K562 (cell line): ENCODE data around the gene DCUN1D4. TPM values are rescaled to one million over a fixed set of nuclear protein-coding genes. Genes with fewer than 3 reads are reported as not detected.

Experiments used
- ATAC-seq: fragments of 200-7000 bp; cut with Tn5 transposase; 3 replicates; pipeline ENCODE4 v1.9.1; 2020; ENCODE audit warnings: moderate library complexity
- BruUV-seq: library from RNA; stranded (reverse); fragments of 400-500 nt; replicated peaks from 2 replicates; lab custom pipeline; 2021; lab: Mats Ljungman, UMichigan
- CTCF ChIA-PET: fragments of 300-600 bp; formaldehyde crosslinking; extraction: SDS; loops from one replicate; lab custom pipeline; 2021; ENCODE audit warnings: low intra/inter-chr PET ratio; lab: Yijun Ruan, JAX
- POLR2A ChIA-PET: fragments of 300-600, 350-650 bp; sonication (Branson Sonifier 250); formaldehyde crosslinking; extraction: SDS; loops from one replicate; lab custom pipeline; 2021; ENCODE audit warnings: antibody characterized with exemption, inconsistent platforms; lab: Yijun Ruan, JAX
- DNase-seq, 4 experiments: peaks; one replicate each; pipeline versions ENCODE4 v3.0.0 to v3.0.0-alpha.2; 2011 to 2018; ENCODE audit warnings: low spot score in 3 of 4, mixed read lengths in 3 of 4; ENCODE audit errors: extremely low read depth in 1 of 4
- FAIRE-seq: peaks from 2 replicates; lab custom pipeline; 2011; peaks lifted over from hg19 to GRCh38; lab: Jason Lieb, UNC
- H2AFZ ChIP-seq: 2 replicates; pipeline ENCODE4 v1.6.0; 2011; ENCODE audit warnings: low read depth, low read length, control low read depth, inconsistent platforms
- H3K27ac ChIP-seq: fragments of 200-600 bp; 3 replicates; pipeline ENCODE4 v1.8.0; 2011; ENCODE audit warnings: low read depth, mild to moderate bottlenecking, control low read depth, inconsistent platforms, low read length, moderate library complexity, mixed read lengths; ENCODE audit errors: extremely low read depth
- H3K27me3 ChIP-seq, 2 experiments: fragments of 300-600 bp in 1 of 2; 2 replicates in 1 of 2; 3 replicates in 1 of 2; pipeline versions ENCODE4 v1.6.0 to v1.8.0; 2011; ENCODE audit warnings: inconsistent platforms in 2 of 2, low read length in 2 of 2, mild to moderate bottlenecking in 1 of 2, mixed read lengths in 1 of 2, moderate library complexity in 1 of 2; ENCODE audit not compliant: control insufficient read depth in 2 of 2, insufficient read depth in 2 of 2
- H3K36me3 ChIP-seq: fragments of 300-600 bp; 3 replicates; pipeline ENCODE4 v1.8.0; 2011; ENCODE audit warnings: mild to moderate bottlenecking, low read length, inconsistent platforms; ENCODE audit not compliant: control insufficient read depth, insufficient read depth
- H3K4me1 ChIP-seq, 2 experiments: fragments of 200-600 bp in 1 of 2; replicated peaks in 1 of 2; 2 replicates in 1 of 2; 3 replicates in 1 of 2; pipeline versions ENCODE4 v1.5.1 to v1.8.0; 2011; ENCODE audit warnings: inconsistent platforms in 2 of 2, low read length in 2 of 2, mild to moderate bottlenecking in 1 of 2, mixed read lengths in 1 of 2, moderate library complexity in 1 of 2; ENCODE audit not compliant: control insufficient read depth in 2 of 2, insufficient read depth in 2 of 2
- H3K4me2 ChIP-seq: 2 replicates; pipeline ENCODE4 v1.6.1; 2011; ENCODE audit warnings: low read length, control low read depth, inconsistent platforms, mixed read lengths; ENCODE audit not compliant: insufficient read depth
- H3K4me3 ChIP-seq: fragments of 200-600 bp; sonication (generic), shearing (Covaris generic); 2 replicates; pipeline ENCODE4 v1.5.1; 2016; ENCODE audit warnings: control low read depth, inconsistent platforms
- H3K79me2 ChIP-seq: fragments of 200-600 bp; 3 replicates; pipeline ENCODE4 v1.8.0; 2011; ENCODE audit warnings: low read length, inconsistent platforms; ENCODE audit not compliant: control insufficient read depth, insufficient read depth
- H3K9ac ChIP-seq, 2 experiments: 2 replicates each; pipeline versions ENCODE4 v1.6.0 to v1.6.1; 2011; ENCODE audit warnings: low read depth in 2 of 2, low read length in 2 of 2, control low read depth in 1 of 2, inconsistent platforms in 1 of 2, mild to moderate bottlenecking in 1 of 2, mixed read lengths in 1 of 2; ENCODE audit not compliant: insufficient read depth in 1 of 2
- H3K9me1 ChIP-seq: one replicate; pipeline ENCODE4 v1.6.0; 2011; ENCODE audit warnings: inconsistent platforms, mild to moderate bottlenecking, low read length, moderate library complexity; ENCODE audit not compliant: control insufficient read depth, insufficient read depth
- H3K9me3 ChIP-seq: replicated peaks from 2 replicates; pipeline ENCODE4 v1.5.1; 2011; ENCODE audit warnings: low read depth, low read length, inconsistent platforms; ENCODE audit not compliant: control insufficient read depth, insufficient read depth
- H4K20me1 ChIP-seq: replicated peaks from 2 replicates; pipeline ENCODE4 v1.6.1; 2011; ENCODE audit warnings: low read length, inconsistent platforms, mixed read lengths; ENCODE audit not compliant: control insufficient read depth, insufficient read depth
- EGR1 ChIP-seq: fragments of 450-650 bp; conservative IDR thresholded peaks from 2 replicates; pipeline ENCODE4 v1.6.1; 2017; ENCODE audit warnings: mild to moderate bottlenecking
- ELF4 ChIP-seq: fragments of 450-650 bp; formaldehyde crosslinking; IDR thresholded peaks from 2 replicates; pipeline ENCODE4 v1.4.0; 2022; ENCODE audit warnings: missing genetic modification characterization
- EZH2 ChIP-seq: IDR thresholded peaks from 2 replicates; pipeline ENCODE4 v1.6.1; 2012; ENCODE audit warnings: low read depth, mild to moderate bottlenecking, inconsistent platforms, low read length, borderline replicate concordance
- PURB ChIP-seq: sonication (generic); formaldehyde crosslinking; IDR thresholded peaks from 2 replicates; pipeline ENCODE4 v1.9.0; 2021; ENCODE audit warnings: low read depth, mild to moderate bottlenecking, missing genetic modification reagents
- RNF2 ChIP-seq: sonication (generic); IDR thresholded peaks from 2 replicates; pipeline ENCODE4 v1.6.1; 2016
- U2AF1 ChIP-seq: fragments of 200-400 bp; formaldehyde crosslinking; optimal IDR thresholded peaks from 2 replicates; pipeline ENCODE3; 2017; ENCODE audit warnings: mild to moderate bottlenecking, low read depth, low read length, moderate library complexity
- ZFP36 ChIP-seq: fragments of 150-350 bp; IDR thresholded peaks from 2 replicates; pipeline ENCODE4 v1.6.1; 2018; ENCODE audit warnings: low read length, low read depth; ENCODE audit not compliant: partially characterized antibody
- ZNF143 ChIP-seq: sonication (generic); formaldehyde crosslinking; IDR thresholded peaks from 2 replicates; pipeline ENCODE4 v1.9.0; 2022; ENCODE audit warnings: mild to moderate bottlenecking, missing genetic modification reagents
- ZNF253 ChIP-seq: fragments of 250-450 bp; sonication (Bioruptor Pico); conservative IDR thresholded peaks from 2 replicates; pipeline ENCODE4 v1.6.1; 2021; ENCODE audit warnings: mild to moderate bottlenecking
- ZNF76 ChIP-seq: fragments of 250-450 bp; sonication (Bioruptor Pico); IDR thresholded peaks from 2 replicates; pipeline ENCODE4 v1.4.0; 2020; ENCODE audit warnings: mild to moderate bottlenecking, moderate library complexity, borderline replicate concordance
- ZNF830 ChIP-seq: fragments of 250-450 bp; sonication (Bioruptor Pico); IDR thresholded peaks from 2 replicates; pipeline ENCODE4 v1.5.0; 2021; ENCODE audit warnings: mild to moderate bottlenecking
- in situ Hi-C: fragments of 300-500 bp; cut with MboI; formaldehyde crosslinking; loops from 4 replicates; pipeline ENCODE4 v1.15.0; 2018; ENCODE audit warnings: inconsistent platforms, mixed read lengths
- intact Hi-C: fragments of 100-400 bp; cut with micrococcal nuclease; formaldehyde crosslinking; loops from 2 replicates; pipeline ENCODE4 v1.14.2; 2022
- polyA plus RNA-seq, 8 experiments: library from polyadenylated mRNA; depleted of rRNA in 4 of 8; stranded (reverse) in 5 of 8; unstranded in 3 of 8; fragments of >200 nt; fragmentation: Nextera tagmentation in 2 of 8; fragmentation: Illumina TruSeq in 1 of 8; extraction: Ambion mirVana in 2 of 8; extraction: Trizol in 1 of 8; gene quantifications; 2 replicates each; pipeline versions ENCODE4 v1.2.1 to v1.2.3, GENCODE V29; 2011 to 2014; ENCODE audit warnings: inconsistent platforms in 1 of 8, missing spikeins in 1 of 8
- total RNA-seq, 7 experiments: library from RNA; depleted of rRNA in 6 of 7; stranded (reverse); fragments of >200 nt in 6 of 7; fragmentation: Illumina TruSeq in 2 of 7; extraction: Trizol in 2 of 7; gene quantifications; 2 replicates each; pipeline versions ENCODE4 v1.2.1 to v1.2.3, GENCODE V29; 2011 to 2021; ENCODE audit warnings: low replicate concordance in 1 of 7
- TF ChIP-seq, protein P1 (sequence below): fragments of 250-450 bp; sonication (Bioruptor Pico); IDR thresholded peaks from 2 replicates; pipeline ENCODE4 v1.8.0; 2022; ENCODE audit warnings: inconsistent platforms, mild to moderate bottlenecking, moderate library complexity, borderline replicate concordance
- TF ChIP-seq, protein P2 (sequence below): sonication (generic); formaldehyde crosslinking; IDR thresholded peaks from 2 replicates; pipeline ENCODE4 v1.8.1; 2023; ENCODE audit warnings: mild to moderate bottlenecking, missing genetic modification reagents, moderate library complexity

The DCUN1D4 gene
- total and polyA plus RNA-seq, 9 of the 15 experiments (the other 6 are each of a cell fraction or from before 2014, with no cell fraction given), result 15.1 to 73.5 (median 23.0) TPM

DNA sequence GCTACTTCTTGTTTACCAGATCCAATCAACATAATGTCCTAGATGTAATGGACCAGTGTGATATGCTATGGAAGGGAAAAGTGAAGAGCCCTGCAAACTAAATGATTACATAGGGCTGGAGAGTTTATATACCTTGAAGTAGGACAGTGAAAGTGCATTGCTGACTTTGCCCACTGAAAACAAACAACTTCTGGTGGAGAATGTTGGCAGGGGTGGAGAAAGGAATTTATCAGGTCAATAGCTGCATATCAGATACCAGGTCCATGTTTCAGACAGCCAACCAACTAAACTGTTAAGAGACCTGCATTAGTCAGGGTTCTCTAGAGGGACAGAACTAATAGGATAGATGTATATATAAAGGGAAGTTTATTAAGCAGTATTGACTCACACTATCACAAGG lies 82.4 kb downstream of the DCUN1D4 start:
- no peak for ATAC-seq
- intact Hi-C loops, result no loop called here
- in situ Hi-C loops, result no loop called here
- Histone ChIP-seq H3K4me1 (no peaks in the 10 kb centered on the region), H3K79me2 (no peaks in the 10 kb centered on the region), H3K27ac (no peak overlapping the region), H4K20me1 (no peaks in the 10 kb centered on the region), H3K36me3 (no peaks in the 10 kb centered on the region), H3K4me3 (no peak overlapping the region), H3K27me3 (no peaks in the 10 kb centered on the region), H2AFZ (no peak overlapping the region), H3K9me3 (no peaks in the 10 kb centered on the region), H3K9ac (no peak overlapping the region), H3K9me1 (no peaks in the 10 kb centered on the region), H3K4me2 (no peak overlapping the region)
- FAIRE-seq, result no peak
- CTCF ChIA-PET, result no interaction called here
- no peak for DNase-seq
- no TSS peak for BruUV-seq
- TF ChIP-seq, protein P1, sequence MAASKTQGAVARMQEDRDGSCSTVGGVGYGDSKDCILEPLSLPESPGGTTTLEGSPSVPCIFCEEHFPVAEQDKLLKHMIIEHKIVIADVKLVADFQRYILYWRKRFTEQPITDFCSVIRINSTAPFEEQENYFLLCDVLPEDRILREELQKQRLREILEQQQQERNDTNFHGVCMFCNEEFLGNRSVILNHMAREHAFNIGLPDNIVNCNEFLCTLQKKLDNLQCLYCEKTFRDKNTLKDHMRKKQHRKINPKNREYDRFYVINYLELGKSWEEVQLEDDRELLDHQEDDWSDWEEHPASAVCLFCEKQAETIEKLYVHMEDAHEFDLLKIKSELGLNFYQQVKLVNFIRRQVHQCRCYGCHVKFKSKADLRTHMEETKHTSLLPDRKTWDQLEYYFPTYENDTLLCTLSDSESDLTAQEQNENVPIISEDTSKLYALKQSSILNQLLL (CRISPR knock-in tag), result no peak
- TF ChIP-seq PURB (CRISPR knock-in tag) (no peak), ZNF76 (CRISPR knock-in tag) (no peak), ELF4 (no peak), EGR1 (no peak), ZNF143 (no peak), RNF2 (no peak), EZH2 (no peak), U2AF1 (no peak), ZNF830 (CRISPR knock-in tag) (no peak), ZFP36 (no peak), ZNF253 (CRISPR knock-in tag) (no peak)
- TF ChIP-seq, protein P2, sequence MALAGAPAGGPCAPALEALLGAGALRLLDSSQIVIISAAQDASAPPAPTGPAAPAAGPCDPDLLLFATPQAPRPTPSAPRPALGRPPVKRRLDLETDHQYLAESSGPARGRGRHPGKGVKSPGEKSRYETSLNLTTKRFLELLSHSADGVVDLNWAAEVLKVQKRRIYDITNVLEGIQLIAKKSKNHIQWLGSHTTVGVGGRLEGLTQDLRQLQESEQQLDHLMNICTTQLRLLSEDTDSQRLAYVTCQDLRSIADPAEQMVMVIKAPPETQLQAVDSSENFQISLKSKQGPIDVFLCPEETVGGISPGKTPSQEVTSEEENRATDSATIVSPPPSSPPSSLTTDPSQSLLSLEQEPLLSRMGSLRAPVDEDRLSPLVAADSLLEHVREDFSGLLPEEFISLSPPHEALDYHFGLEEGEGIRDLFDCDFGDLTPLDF (CRISPR knock-in tag), result no peak
- POLR2A ChIA-PET, result no interaction called here
